Epithelial cell of proximal tubule (primary cell): ENCODE results near the gene CEP162. TPM values are rescaled to one million over a fixed set of nuclear protein-coding genes. Genes with fewer than 3 reads are reported as not detected.
"Not testable (repeated sequence)": the region's sequence is repeated elsewhere in the genome, so short reads cannot be mapped to it uniquely, and the experiment has no call there.

ENCODE experiments used
- DNase-seq: peaks from one replicate; pipeline ENCODE4 v3.0.0-alpha.2; 2011; ENCODE audit warnings: low read depth
- H3K4me3 ChIP-seq: 2 replicates; pipeline ENCODE4 v1.5.1; 2011; ENCODE audit warnings: low read depth, mild to moderate bottlenecking, low read length
- CTCF ChIP-seq: conservative IDR thresholded peaks from 2 replicates; pipeline ENCODE4 v1.5.1; 2012; ENCODE audit warnings: low read depth, mild to moderate bottlenecking, low read length
- total RNA-seq: library from RNA; depleted of rRNA; stranded (reverse); fragments of >200 nt; gene quantifications from 2 replicates; pipeline ENCODE4 v1.2.3, GENCODE V29; 2015

The CEP162 gene
- total RNA-seq, 1 donor from 2014 or later = 5.4 TPM

GRCh38 chr6:84177241-84177640 lies 50.2 kb downstream of the CEP162 start:
- no peak for TF ChIP-seq CTCF
- H3K4me3 ChIP-seq = no peak overlapping the region
- DNase-seq = no peak

GRCh38 chr6:84172574-84172973 lies 54.9 kb downstream of the CEP162 start:
- DNase-seq = no peak
- TF ChIP-seq CTCF = no peak
- no peak overlapping the region for H3K4me3 ChIP-seq

- H3K4me3 ChIP-seq = no peak overlapping the region
- DNase-seq = no peak
- TF ChIP-seq CTCF = no peak
Measured at GRCh38 chr6:84172080-84172479, 55.4 kb downstream of the CEP162 start.

- no peak for TF ChIP-seq CTCF
- DNase-seq = no peak
- no peak overlapping the region for H3K4me3 ChIP-seq
Measured at GRCh38 chr6:84167457-84167856, 60.0 kb downstream of the CEP162 start.

- TF ChIP-seq CTCF = no peak
- H3K4me3 ChIP-seq = no peak overlapping the region
- no peak for DNase-seq
Measured at GRCh38 chr6:84166395-84166794, 61.0 kb downstream of the CEP162 start.

GRCh38 chr6:84164328-84164727 lies 63.1 kb downstream of the CEP162 start:
- H3K4me3 ChIP-seq, DNase-seq: not testable (repeated sequence)

GRCh38 chr6:84161190-84161589 lies 66.3 kb downstream of the CEP162 start:
- TF ChIP-seq CTCF = no peak
- no peak overlapping the region for H3K4me3 ChIP-seq
- DNase-seq = no peak

- TF ChIP-seq CTCF = no peak
- no peak for DNase-seq
- H3K4me3 ChIP-seq = no peak overlapping the region
Measured at GRCh38 chr6:84156306-84156705, 71.1 kb downstream of the CEP162 start.
